NCI-H1930 (cell line): ENCODE results near the gene RAB3GAP2.
"Not testable (repeated sequence)": the region's sequence is repeated elsewhere in the genome, so short reads cannot be mapped to it uniquely, and the experiment has no call there.

ENCODE experiments used
- DNase-seq, 2 experiments: peaks; one replicate each; lab custom pipeline; 2025; lab: John Stamatoyannopoulos, UW

RAB3GAP2 gene

DNA sequence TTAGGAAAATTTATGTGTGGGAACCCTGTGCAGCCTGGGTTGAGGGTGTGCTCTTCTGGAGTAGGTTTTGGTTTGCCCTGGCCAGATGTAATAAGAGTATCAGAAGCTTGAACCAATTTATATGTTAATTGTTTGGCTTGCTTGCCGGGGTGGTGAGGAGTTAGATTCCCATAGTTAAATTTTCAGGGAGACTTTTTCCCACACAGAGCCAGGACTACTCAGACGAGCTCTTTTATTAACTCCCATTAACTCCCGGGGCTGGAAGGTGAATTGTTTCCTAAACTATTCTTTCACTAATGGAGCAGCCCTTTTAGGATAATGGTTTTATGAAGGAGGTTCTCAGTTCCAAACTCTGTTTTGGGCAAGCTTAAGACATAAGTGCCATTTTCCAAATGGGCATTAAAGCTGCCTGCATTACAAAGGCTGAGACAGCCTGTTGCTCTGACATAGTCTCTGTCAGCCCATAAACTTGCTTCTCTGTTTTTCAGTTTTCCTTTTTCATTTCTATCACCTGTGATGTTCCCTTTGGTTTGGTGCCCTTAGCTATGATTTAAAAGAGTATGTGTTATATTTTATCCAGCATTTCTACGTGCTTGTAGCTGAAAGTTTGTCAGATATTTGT, 18.0 kb upstream of the RAB3GAP2 start:
- no peak for DNase-seq

- DNase-seq, result no peak
Measured at GRCh38 chr1:220287129-220287528, 14.9 kb upstream of the RAB3GAP2 start.

DNA sequence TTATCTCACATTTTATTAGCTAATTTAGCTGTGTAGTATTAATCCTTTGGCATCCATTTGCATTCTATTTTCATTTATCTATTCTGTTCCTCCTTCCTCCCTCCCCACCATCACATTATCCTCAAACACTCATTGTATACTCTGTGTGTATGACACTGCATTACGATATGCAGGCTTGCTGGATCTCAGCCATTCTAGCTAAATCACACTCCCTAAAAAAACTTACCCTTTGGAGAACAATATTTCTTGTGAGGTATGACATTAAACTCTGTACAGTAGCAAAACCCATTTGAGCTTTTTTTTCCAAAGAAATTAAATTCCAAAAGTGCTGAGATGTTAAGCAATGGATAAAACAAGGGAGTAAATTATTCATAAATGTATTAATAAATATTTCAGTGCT, 11.4 kb upstream of the RAB3GAP2 start:
- no peak for DNase-seq

DNA sequence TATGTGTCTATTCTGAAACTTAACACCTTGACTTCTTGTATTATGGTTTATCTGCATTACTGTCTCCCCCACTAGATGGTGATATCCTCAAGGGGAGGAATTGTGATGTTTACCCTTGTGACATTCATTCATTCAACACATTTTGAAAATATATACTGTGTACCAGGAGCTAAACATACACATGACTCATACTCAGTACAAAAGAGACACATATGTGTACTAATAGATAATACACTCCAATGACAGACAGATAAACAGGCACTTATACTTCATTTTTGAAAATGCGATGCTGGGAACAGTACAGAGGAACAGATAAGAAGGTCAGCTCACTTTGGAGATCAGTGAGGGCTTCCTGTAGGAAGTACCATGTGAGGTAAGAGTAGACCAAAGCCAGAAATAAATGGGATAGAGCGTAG, 8.9 kb upstream of the RAB3GAP2 start:
- no peak for DNase-seq

- DNase-seq, result no peak
Measured at GRCh38 chr1:220280249-220280648, 8.0 kb upstream of the RAB3GAP2 start.

DNA sequence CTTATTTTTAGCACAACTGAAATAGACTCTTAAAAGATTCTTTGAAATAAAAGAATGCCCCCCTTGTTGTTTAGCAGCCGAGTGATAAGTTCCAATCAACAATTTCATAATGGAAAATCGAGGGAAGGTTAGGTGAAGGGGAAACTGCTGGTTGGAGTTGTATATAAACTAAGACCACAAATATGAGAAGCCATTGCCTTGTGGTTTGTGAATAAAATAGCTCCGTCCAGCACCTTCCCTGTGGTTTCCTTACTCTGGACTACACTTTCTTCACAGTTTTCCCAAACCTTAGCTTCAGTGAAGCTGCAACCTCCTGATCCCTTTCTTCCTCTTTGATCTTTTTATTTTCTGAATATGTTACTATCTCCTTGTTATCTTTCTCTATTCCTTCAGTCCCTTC, 6.7 kb upstream of the RAB3GAP2 start:
- DNase-seq, result no peak

GRCh38 chr1:220275430-220275829, 3.2 kb upstream of the RAB3GAP2 start:
- no peak for DNase-seq

DNA sequence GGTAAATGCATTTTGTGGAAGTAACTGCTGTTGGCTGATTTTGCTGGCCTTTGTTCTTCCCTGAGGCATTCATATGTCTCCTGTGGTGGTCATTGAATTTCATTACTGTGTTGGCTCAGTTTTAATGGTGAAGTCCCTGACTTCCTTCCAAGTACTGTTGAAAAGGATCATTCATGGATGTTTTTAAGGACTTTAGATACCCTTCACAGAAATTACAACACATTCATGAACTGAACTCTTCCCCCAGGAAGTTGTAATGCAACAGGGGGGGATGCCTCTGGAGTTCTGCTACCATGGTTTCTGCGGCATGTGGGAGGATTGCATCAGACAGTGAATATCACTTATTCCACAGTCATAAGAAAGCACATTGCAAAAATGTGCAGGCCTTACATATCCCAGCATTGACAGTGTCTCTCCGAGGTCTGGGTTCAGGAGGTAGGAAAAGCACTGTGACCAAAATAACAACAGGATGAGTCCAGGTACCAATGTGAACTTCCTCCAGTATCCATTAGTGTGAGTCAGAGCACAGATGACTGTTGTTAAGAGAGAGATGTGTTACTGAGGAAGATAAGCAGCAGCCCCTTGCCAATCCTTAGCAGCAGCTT, 2.1 kb upstream of the RAB3GAP2 start:
- DNase-seq, result no peak

DNA sequence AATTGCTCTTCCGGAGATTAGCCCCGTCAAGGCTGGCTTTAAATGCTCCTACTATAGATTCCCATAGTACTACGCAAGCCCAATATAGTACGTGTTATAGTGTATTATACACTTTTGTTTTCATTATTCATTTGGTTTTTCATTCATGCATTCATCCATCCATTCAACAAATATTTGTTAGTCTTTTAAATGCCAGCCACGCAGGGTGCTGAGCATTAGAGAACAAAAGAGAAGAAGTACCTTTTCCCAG, 513 bp upstream of the RAB3GAP2 start:
- no peak for DNase-seq

DNA sequence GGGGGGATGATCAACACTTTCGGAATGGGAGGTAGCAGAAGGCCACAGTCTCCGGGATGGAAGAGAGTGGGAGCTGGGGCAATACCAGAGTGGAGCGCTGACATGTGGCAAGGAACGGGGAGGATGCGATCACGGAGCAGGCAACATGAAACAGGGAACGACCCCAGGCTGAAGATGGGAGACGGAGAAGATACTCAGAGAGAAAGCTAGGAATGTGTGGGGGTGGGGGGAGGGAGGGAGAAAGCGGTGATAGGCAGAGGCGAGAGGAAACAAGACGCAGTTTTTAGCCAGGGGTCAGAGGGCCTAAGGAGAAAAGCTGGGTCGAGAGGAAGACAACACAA, 577 bp downstream of the RAB3GAP2 start:
- DNase-seq, result no peak

- no peak for DNase-seq
Measured at GRCh38 chr1:220269036-220269435, 3.2 kb downstream of the RAB3GAP2 start.

DNA sequence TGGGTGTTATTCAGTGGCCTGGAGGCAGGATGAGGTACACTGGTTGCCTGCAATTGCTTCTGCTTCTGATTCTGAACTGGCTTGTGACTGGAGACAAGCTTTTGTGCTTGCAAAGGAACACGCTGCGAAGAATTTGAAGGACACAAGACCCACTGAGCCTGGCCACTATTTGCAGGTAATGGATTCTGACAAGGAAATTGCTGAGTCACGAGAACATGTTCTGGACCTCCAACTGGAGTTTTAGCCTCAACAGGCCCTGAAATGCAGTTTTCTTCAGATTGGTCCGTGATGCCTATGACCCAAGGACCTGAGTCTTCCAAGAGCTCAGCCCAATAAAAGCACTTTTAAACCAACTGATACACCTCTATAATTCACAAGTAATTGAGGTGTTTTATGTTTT, 4.6 kb downstream of the RAB3GAP2 start:
- DNase-seq, result no peak

DNA sequence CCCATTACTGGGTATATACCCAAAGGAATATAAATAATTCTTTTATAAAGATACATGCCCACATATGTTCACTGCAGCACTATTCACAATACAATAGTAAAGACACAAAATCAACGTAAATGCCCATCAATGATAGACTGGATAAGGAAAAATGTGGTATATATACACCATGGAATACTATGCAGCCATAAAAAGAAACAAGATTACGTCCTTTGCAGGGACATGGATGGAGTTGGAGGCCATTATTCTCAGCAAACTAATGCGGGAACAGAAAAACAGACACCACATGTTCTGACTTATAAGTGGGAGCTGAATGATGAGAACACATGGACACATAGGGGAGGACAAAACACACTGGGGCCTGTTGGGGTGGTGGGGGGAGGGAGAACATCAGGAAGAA, 12.0 kb downstream of the RAB3GAP2 start:
- DNase-seq, result not testable (repeated sequence)

GRCh38 chr1:220259756-220260155, 12.5 kb downstream of the RAB3GAP2 start:
- not testable (repeated sequence) for DNase-seq

GRCh38 chr1:220256194-220256593, 16.1 kb downstream of the RAB3GAP2 start:
- DNase-seq, result not testable (repeated sequence)

GRCh38 chr1:220255204-220255603, 17.0 kb downstream of the RAB3GAP2 start:
- no peak for DNase-seq

GRCh38 chr1:220253290-220253689, 19.0 kb downstream of the RAB3GAP2 start:
- not testable (repeated sequence) for DNase-seq

DNA sequence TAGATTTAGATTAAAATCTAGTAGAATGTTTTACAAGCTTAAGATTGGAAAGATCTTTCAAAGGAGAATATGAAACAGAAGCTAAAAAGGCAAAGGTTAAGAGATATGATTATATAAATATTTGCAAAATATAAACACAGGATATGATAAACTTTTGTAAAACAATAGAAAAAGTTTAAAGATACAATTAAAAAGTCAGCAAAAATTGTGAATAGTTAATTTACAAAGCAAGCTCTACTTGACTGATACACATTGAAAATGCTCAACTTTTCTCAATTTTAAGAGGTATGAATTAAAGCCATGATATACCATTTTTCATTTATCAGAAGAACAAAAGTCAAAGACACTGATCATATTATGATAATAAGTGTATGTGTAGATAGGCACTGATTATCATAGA, 21.0 kb downstream of the RAB3GAP2 start:
- no peak for DNase-seq

GRCh38 chr1:220250681-220251080, 21.6 kb downstream of the RAB3GAP2 start:
- no peak for DNase-seq

GRCh38 chr1:220249522-220249921, 22.7 kb downstream of the RAB3GAP2 start:
- no peak for DNase-seq

GRCh38 chr1:220248715-220249265, 23.5 kb downstream of the RAB3GAP2 start:
- DNase-seq, result not testable (repeated sequence)

- not testable (repeated sequence) for DNase-seq
Measured at GRCh38 chr1:220245900-220246299, 26.4 kb downstream of the RAB3GAP2 start.

GRCh38 chr1:220243947-220244346, 28.3 kb downstream of the RAB3GAP2 start:
- DNase-seq, result no peak

- no peak for DNase-seq
Measured at GRCh38 chr1:220241072-220241663, 31.1 kb downstream of the RAB3GAP2 start.
